Astrocyte of the cerebellum (primary cell): ENCODE measurements around the gene IL23R.

Experiments used
- DNase-seq: peaks from one replicate; pipeline ENCODE4 v3.0.0-alpha.2; 2011; ENCODE audit warnings: low read depth
- H3K4me3 ChIP-seq: 2 replicates; pipeline ENCODE4 v1.5.1; 2011; ENCODE audit warnings: mild to moderate bottlenecking, low read depth, low read length, moderate library complexity
- CTCF ChIP-seq: IDR thresholded peaks from 2 replicates; pipeline ENCODE4 v1.5.1; 2012; ENCODE audit warnings: low read length, low read depth, moderate library complexity, mild to moderate bottlenecking; ENCODE audit errors: missing control alignments
- in situ Hi-C: cut with HindIII; loops from 2 replicates; pipeline ENCODE4 v1.10.0; 2017; ENCODE audit warnings: low sequenced_read_pairs

Gene IL23R

GRCh38 chr1:67308136-67308535 lies 141.9 kb downstream of the IL23R start:
- DNase-seq: no peak
- in situ Hi-C loops: no loop called here

More at GRCh38 chr1:67308136-67308535, 141.9 kb downstream of the IL23R start:
- H3K4me3 ChIP-seq: peak overlapping the region; percentile 38
- TF ChIP-seq CTCF: no peak
